Measurements from ENCODE around the gene CFAP410. TPM values are rescaled to one million over a fixed set of nuclear protein-coding genes. Genes with fewer than 3 reads are reported as not detected.

The CFAP410 gene
- total RNA-seq, 3 donors from 2014 or later = 22.0 to 33.0 (median 26.6) TPM

- ATAC-seq = no peak
- no peaks in the 10 kb centered on the region for H3K4me1 ChIP-seq (ENCODE audit: low read depth)
- intact Hi-C loops (cut with DNase I, micrococcal nuclease) = no loop called here
- TF ChIP-seq CTCF (IDR thresholded peaks at IDR 0.05) = no peak
- no peak for DNase-seq
- H3K4me3 ChIP-seq = no peak overlapping the region
- peaks cover 19% of the 10 kb centered on the region for H3K9me3 ChIP-seq
- H3K36me3 ChIP-seq (ENCODE audit: low read depth) = no peaks in the 10 kb centered on the region
Measured at GRCh38 chr21:44380876-44381275, 41.7 kb upstream of the CFAP410 start.

GRCh38 chr21:44379991-44380865 is 41.0 kb upstream of the CFAP410 start:
- ATAC-seq (no peak), DNase-seq (peak in 1 of 3 donors; percentile 4)
- no peak overlapping the region for H3K4me3 ChIP-seq
- H3K9me3 ChIP-seq = peaks cover 12% of the 10 kb centered on the region
- intact Hi-C loops (cut with DNase I, micrococcal nuclease) = no loop called here
- H3K4me1 ChIP-seq (ENCODE audit: low read depth) = no peaks in the 10 kb centered on the region
- no peak for TF ChIP-seq CTCF (IDR thresholded peaks at IDR 0.05)
- no peaks in the 10 kb centered on the region for H3K36me3 ChIP-seq (ENCODE audit: low read depth)

- TF ChIP-seq CTCF (IDR thresholded peaks at IDR 0.05) = no peak
- intact Hi-C loops (cut with DNase I, micrococcal nuclease) = no loop called here
Measured at GRCh38 chr21:44379515-44379848, 40.3 kb upstream of the CFAP410 start.

GRCh38 chr21:44378646-44379514 is 39.7 kb upstream of the CFAP410 start:
- Histone ChIP-seq H3K36me3 (ENCODE audit: low read depth) (no peaks in the 10 kb centered on the region), H3K9me3 (no peaks in the 10 kb centered on the region), H3K4me3 (no peak overlapping the region), H3K4me1 (ENCODE audit: low read depth) (peaks cover 2% of the 10 kb centered on the region)
- ATAC-seq (no peak), DNase-seq (peak in 1 of 3 donors; percentile 5)
- no peak for TF ChIP-seq CTCF (IDR thresholded peaks at IDR 0.05)
- intact Hi-C loops (cut with DNase I, micrococcal nuclease) = no loop called here

More at GRCh38 chr21:44379515-44379848, 40.3 kb upstream of the CFAP410 start:
- peaks cover 5% of the 10 kb centered on the region for H3K9me3 ChIP-seq
- ATAC-seq (no peak), DNase-seq (peak in 1 of 3 donors; percentile 13)
- H3K4me1 ChIP-seq (ENCODE audit: low read depth) = peaks cover 2% of the 10 kb centered on the region
- H3K36me3 ChIP-seq (ENCODE audit: low read depth) = no peaks in the 10 kb centered on the region
- H3K4me3 ChIP-seq = no peak overlapping the region

GRCh38 chr21:44377922-44378645 is 38.9 kb upstream of the CFAP410 start:
- DNase-seq = peak in 1 of 3 donors; percentile 9
- no peak for ATAC-seq
- Histone ChIP-seq H3K4me1 (ENCODE audit: low read depth) (peaks cover 2% of the 10 kb centered on the region), H3K36me3 (ENCODE audit: low read depth) (no peaks in the 10 kb centered on the region), H3K9me3 (no peaks in the 10 kb centered on the region), H3K4me3 (no peak overlapping the region)
- intact Hi-C loops (cut with DNase I, micrococcal nuclease) = no loop called here
- TF ChIP-seq CTCF (IDR thresholded peaks at IDR 0.05) = no peak

All from mucosa of descending colon (tissue), 3 donors.